IPS DF 6.9 (cell line): ENCODE results near the gene OSBPL9.
A peak's percentile ranks its signal among the peaks of the same experiment; 100 is the strongest.
"Not testable (repeated sequence)": the region's sequence is repeated elsewhere in the genome, so short reads cannot be mapped to it uniquely, and the experiment has no call there.

Source experiments
- DNase-seq: peaks from one replicate; pipeline ENCODE4 v3.0.0-alpha.2; 2013; ENCODE audit warnings: low read depth, low spot score
- H3K27ac ChIP-seq: one replicate; pipeline ENCODE4 v1.5.1; 2013; ENCODE audit warnings: low read length, control low read depth
- H3K27me3 ChIP-seq: 2 replicates; pipeline ENCODE4 v1.6.1; 2013; ENCODE audit warnings: mild to moderate bottlenecking, low read length; ENCODE audit not compliant: control insufficient read depth, insufficient read depth
- H3K36me3 ChIP-seq: 2 replicates; pipeline ENCODE4 v1.6.1; 2013; ENCODE audit warnings: low read length; ENCODE audit not compliant: control insufficient read depth, insufficient read depth
- H3K4me1 ChIP-seq: 2 replicates; pipeline ENCODE4 v1.6.1; 2013; ENCODE audit warnings: low read length; ENCODE audit not compliant: control insufficient read depth, insufficient read depth
- H3K4me3 ChIP-seq: 2 replicates; pipeline ENCODE4 v1.5.1; 2013; ENCODE audit warnings: mild to moderate bottlenecking, low read length
- H3K9me3 ChIP-seq: 2 replicates; pipeline ENCODE4 v1.6.1; 2013; ENCODE audit warnings: low read length, inconsistent platforms; ENCODE audit not compliant: control insufficient read depth, insufficient read depth
- WGBS: extraction: QIAGEN DNeasy Blood & Tissue Kit; methylation state at CpG from one replicate; pipeline ENCODE4 v1.1.7; 2013; ENCODE audit warnings: mixed read lengths, missing lambda C conversion rate; ENCODE audit not compliant: insufficient read length, insufficient coverage; 5-methylcytosine and 5-hydroxymethylcytosine counted together

Gene OSBPL9

GRCh38 chr1:51726544-51727225 lies 109.8 kb downstream of the OSBPL9 start:
- DNase-seq: no peak
- Histone ChIP-seq H3K27ac (no peak overlapping the region), H3K4me3 (no peak overlapping the region), H3K36me3 (no peaks in the 10 kb centered on the region), H3K9me3 (no peaks in the 10 kb centered on the region), H3K27me3 (no peaks in the 10 kb centered on the region), H3K4me1 (no peaks in the 10 kb centered on the region)
- WGBS: no CpG with 5 or more reads among the region's 2 CpGs

- DNase-seq: no peak
- no peaks in the 10 kb centered on the region for H3K36me3 ChIP-seq
- no peaks in the 10 kb centered on the region for H3K9me3 ChIP-seq
- WGBS: no CpG with 5 or more reads among the region's 4 CpGs
- no peaks in the 10 kb centered on the region for H3K4me1 ChIP-seq
- H3K27ac ChIP-seq: no peak overlapping the region
- no peaks in the 10 kb centered on the region for H3K27me3 ChIP-seq
- H3K4me3 ChIP-seq: no peak overlapping the region
These were observed 110.5 kb downstream of the OSBPL9 start for GRCh38 chr1:51727366-51727765.

- Histone ChIP-seq H3K4me3 (peak overlapping the region; percentile 87; the same call in 1 of the 2 replicates), H3K36me3 (no peaks in the 10 kb centered on the region), H3K4me1 (no peaks in the 10 kb centered on the region), H3K27ac (no peak overlapping the region), H3K9me3 (no peaks in the 10 kb centered on the region), H3K27me3 (no peaks in the 10 kb centered on the region)
- no peak for DNase-seq
- no CpG with 5 or more reads among the region's 12 CpGs for WGBS
These were observed 111.8 kb downstream of the OSBPL9 start for GRCh38 chr1:51728611-51729155.

- WGBS: no CpG with 5 or more reads among the region's 53 CpGs
- Histone ChIP-seq H3K27ac (no peak overlapping the region), H3K9me3 (no peaks in the 10 kb centered on the region), H3K4me3 (peak overlapping the region; percentile 87), H3K36me3 (no peaks in the 10 kb centered on the region), H3K4me1 (no peaks in the 10 kb centered on the region), H3K27me3 (no peaks in the 10 kb centered on the region)
- peak; percentile 84 for DNase-seq
These were observed 112.4 kb downstream of the OSBPL9 start for GRCh38 chr1:51729156-51729823.

GRCh38 chr1:51729824-51730301 lies 113.0 kb downstream of the OSBPL9 start:
- no peaks in the 10 kb centered on the region for H3K4me1 ChIP-seq
- H3K9me3 ChIP-seq: no peaks in the 10 kb centered on the region
- no peak overlapping the region for H3K27ac ChIP-seq
- peak overlapping the region; percentile 87 for H3K4me3 ChIP-seq
- no CpG with 5 or more reads among the region's 28 CpGs for WGBS
- H3K27me3 ChIP-seq: no peaks in the 10 kb centered on the region
- no peak for DNase-seq
- H3K36me3 ChIP-seq: no peaks in the 10 kb centered on the region

GRCh38 chr1:51731998-51732397 lies 115.1 kb downstream of the OSBPL9 start:
- no peak for DNase-seq
- no peak overlapping the region for H3K27ac ChIP-seq
- H3K9me3 ChIP-seq: no peaks in the 10 kb centered on the region
- H3K4me1 ChIP-seq: no peaks in the 10 kb centered on the region
- 100% methylated on average over 1 of the region's 4 CpGs for WGBS
- no peak overlapping the region for H3K4me3 ChIP-seq
- H3K27me3 ChIP-seq: no peaks in the 10 kb centered on the region
- no peaks in the 10 kb centered on the region for H3K36me3 ChIP-seq

- H3K4me1 ChIP-seq: no peaks in the 10 kb centered on the region
- no peaks in the 10 kb centered on the region for H3K27me3 ChIP-seq
- DNase-seq: no peak
- no CpG with 5 or more reads among the region's 4 CpGs for WGBS
- no peaks in the 10 kb centered on the region for H3K36me3 ChIP-seq
- no peak overlapping the region for H3K4me3 ChIP-seq
- no peak overlapping the region for H3K27ac ChIP-seq
- no peaks in the 10 kb centered on the region for H3K9me3 ChIP-seq
These were observed 116.0 kb downstream of the OSBPL9 start for GRCh38 chr1:51732701-51733425.

GRCh38 chr1:51733426-51733774 lies 116.5 kb downstream of the OSBPL9 start:
- H3K36me3 ChIP-seq, H3K4me1 ChIP-seq: not testable (repeated sequence)

GRCh38 chr1:51733793-51734522 lies 117.1 kb downstream of the OSBPL9 start:
- no peaks in the 10 kb centered on the region for H3K27me3 ChIP-seq
- no peak for DNase-seq

More at GRCh38 chr1:51733426-51733774, 116.5 kb downstream of the OSBPL9 start:
- no CpG with 5 or more reads among the region's 7 CpGs for WGBS
- not testable (repeated sequence) for H3K4me3 ChIP-seq, H3K27me3 ChIP-seq, H3K27ac ChIP-seq, H3K9me3 ChIP-seq, DNase-seq

More at GRCh38 chr1:51733793-51734522, 117.1 kb downstream of the OSBPL9 start:
- WGBS: no CpG with 5 or more reads among the region's 7 CpGs
- no peaks in the 10 kb centered on the region for H3K4me1 ChIP-seq
- no peak overlapping the region for H3K27ac ChIP-seq
- H3K9me3 ChIP-seq: no peaks in the 10 kb centered on the region
- H3K4me3 ChIP-seq: no peak overlapping the region
- no peaks in the 10 kb centered on the region for H3K36me3 ChIP-seq
